ENCODE measurements around the gene FILIP1. TPM values are rescaled to one million over a fixed set of nuclear protein-coding genes. Genes with fewer than 3 reads are reported as not detected.

Gene FILIP1
- total RNA-seq, 3 donors from 2014 or later (not counting 1 experiment from before 2014, with no cell fraction given) = not detected

- intact Hi-C loops (cut with micrococcal nuclease) = no loop called here
- Mint-ChIP-seq H3K36me3 (no peaks in the 10 kb centered on the region), H3K27ac (no peak overlapping the region), H3K4me3 (no peak overlapping the region), H3K4me1 (no peaks in the 10 kb centered on the region), H3K9me3 (no peaks in the 10 kb centered on the region), H3K27me3 (ENCODE audit: low read depth in 2 of 2) (peaks cover 0 to 3% of the 10 kb centered on the region in 2 donors)
- H3K27ac ChIP-seq (ENCODE audit: low read length) = no peak overlapping the region
- H3K27me3 ChIP-seq (ENCODE audit: control insufficient read depth, insufficient read depth, low read length) = no peaks in the 10 kb centered on the region
- TF ChIP-seq CTCF (IDR thresholded peaks at IDR 0.05) = no peak
- WGBS (ENCODE audit: insufficient coverage) = 91% methylated on average over 8 of the region's 8 CpGs
- no peaks in the 10 kb centered on the region for H3K9me3 ChIP-seq (ENCODE audit: control insufficient read depth, insufficient read depth, low read length)
- H3K4me1 ChIP-seq (ENCODE audit: control insufficient read depth, insufficient read depth, low read length) = no peaks in the 10 kb centered on the region
- no peak overlapping the region for H3K4me3 ChIP-seq (ENCODE audit: low read length)
- no peak for DNase-seq
- no peaks in the 10 kb centered on the region for H3K36me3 ChIP-seq (ENCODE audit: control insufficient read depth, insufficient read depth, low read length)
- no peak for ATAC-seq
Measured at GRCh38 chr6:75386050-75386770, 107.4 kb downstream of the FILIP1 start.

- DNase-seq (no peak), ATAC-seq (no peak)
- TF ChIP-seq CTCF (IDR thresholded peaks at IDR 0.05) = no peak
- no peak overlapping the region for H3K27ac ChIP-seq (ENCODE audit: low read length)
- H3K36me3 Mint-ChIP-seq = no peaks in the 10 kb centered on the region
- intact Hi-C loops (cut with micrococcal nuclease) = no loop called here
- no peaks in the 10 kb centered on the region for H3K9me3 Mint-ChIP-seq
- no peaks in the 10 kb centered on the region for H3K36me3 ChIP-seq (ENCODE audit: control insufficient read depth, insufficient read depth, low read length)
- no peaks in the 10 kb centered on the region for H3K4me1 ChIP-seq (ENCODE audit: control insufficient read depth, insufficient read depth, low read length)
- no peak overlapping the region for H3K27ac Mint-ChIP-seq
- H3K27me3 ChIP-seq (ENCODE audit: control insufficient read depth, insufficient read depth, low read length) = no peaks in the 10 kb centered on the region
- H3K27me3 Mint-ChIP-seq (ENCODE audit: low read depth in 2 of 2) = peaks cover 0 to 6% of the 10 kb centered on the region in 2 donors
- no peaks in the 10 kb centered on the region for H3K4me1 Mint-ChIP-seq
- H3K9me3 ChIP-seq (ENCODE audit: control insufficient read depth, insufficient read depth, low read length) = no peaks in the 10 kb centered on the region
- H3K4me3 Mint-ChIP-seq = no peak overlapping the region
- H3K4me3 ChIP-seq (ENCODE audit: low read length) = no peak overlapping the region
Measured at GRCh38 chr6:75384116-75384515, 109.5 kb downstream of the FILIP1 start.

- Histone ChIP-seq H3K36me3 (ENCODE audit: control insufficient read depth, insufficient read depth, low read length) (no peaks in the 10 kb centered on the region), H3K4me1 (ENCODE audit: control insufficient read depth, insufficient read depth, low read length) (no peaks in the 10 kb centered on the region), H3K27me3 (ENCODE audit: control insufficient read depth, insufficient read depth, low read length) (no peaks in the 10 kb centered on the region), H3K27ac (ENCODE audit: low read length) (no peak overlapping the region), H3K4me3 (ENCODE audit: low read length) (no peak overlapping the region), H3K9me3 (ENCODE audit: control insufficient read depth, insufficient read depth, low read length) (no peaks in the 10 kb centered on the region)
- H3K36me3 Mint-ChIP-seq = no peaks in the 10 kb centered on the region
- WGBS (ENCODE audit: insufficient coverage) = 82% methylated on average over 2 of the region's 2 CpGs
- ATAC-seq = no peak
- no peaks in the 10 kb centered on the region for H3K9me3 Mint-ChIP-seq
- intact Hi-C loops (cut with micrococcal nuclease) = no loop called here
- H3K4me1 Mint-ChIP-seq = no peaks in the 10 kb centered on the region
- TF ChIP-seq CTCF (IDR thresholded peaks at IDR 0.05) = no peak
- no peak overlapping the region for H3K4me3 Mint-ChIP-seq
- no peak overlapping the region for H3K27ac Mint-ChIP-seq
- peaks cover 0 to 6% of the 10 kb centered on the region in 2 donors for H3K27me3 Mint-ChIP-seq (ENCODE audit: low read depth in 2 of 2)
- DNase-seq = no peak
Measured at GRCh38 chr6:75382634-75382900, 111.0 kb downstream of the FILIP1 start.
